Activated T-cell treated with anti-CD3 and anti-CD28 coated beads for 48 hours (primary cell): ENCODE measurements around the gene RASA3.
"Not testable (repeated sequence)": the region's sequence is repeated elsewhere in the genome, so short reads cannot be mapped to it uniquely, and the experiment has no call there.

Experiments
- DNase-seq: peaks from one replicate; pipeline ENCODE4 v3.0.0-alpha.2; 2020; ENCODE audit warnings: low read depth

The RASA3 gene

GRCh38 chr13:114142137-114142550 is 9.7 kb upstream of the RASA3 start:
- DNase-seq, result no peak

DNA sequence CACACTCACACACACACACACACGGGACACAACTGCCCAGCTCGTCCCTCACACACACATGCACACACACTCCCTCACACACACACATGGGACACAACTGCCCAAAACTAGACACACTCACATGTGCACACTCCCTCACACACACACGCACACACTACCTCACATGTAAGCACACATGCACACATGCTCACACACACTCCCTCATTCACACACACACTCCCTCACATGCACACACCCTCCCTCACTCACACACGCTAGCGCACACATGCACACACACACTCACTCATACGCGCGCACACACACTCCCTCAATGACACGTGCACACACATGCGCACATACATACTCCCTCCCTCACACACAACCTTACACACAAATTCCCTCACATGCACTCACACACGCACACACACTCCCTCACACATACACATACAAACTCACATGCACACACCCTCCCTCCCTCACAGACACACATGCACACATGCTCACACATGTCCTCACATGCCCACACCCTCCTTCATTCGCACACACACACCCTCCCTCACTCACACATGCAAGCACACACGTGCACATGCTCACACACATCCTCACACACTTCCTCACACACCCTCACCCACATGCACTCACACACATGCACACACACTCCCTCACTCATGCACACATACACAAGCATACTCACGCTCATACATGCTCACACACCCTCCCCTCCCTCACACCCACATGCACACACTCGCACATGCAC is 9.0 kb upstream of the RASA3 start:
- DNase-seq, result no peak

- DNase-seq, result no peak
These were observed 8.5 kb upstream of the RASA3 start for GRCh38 chr13:114140906-114141250.

DNA sequence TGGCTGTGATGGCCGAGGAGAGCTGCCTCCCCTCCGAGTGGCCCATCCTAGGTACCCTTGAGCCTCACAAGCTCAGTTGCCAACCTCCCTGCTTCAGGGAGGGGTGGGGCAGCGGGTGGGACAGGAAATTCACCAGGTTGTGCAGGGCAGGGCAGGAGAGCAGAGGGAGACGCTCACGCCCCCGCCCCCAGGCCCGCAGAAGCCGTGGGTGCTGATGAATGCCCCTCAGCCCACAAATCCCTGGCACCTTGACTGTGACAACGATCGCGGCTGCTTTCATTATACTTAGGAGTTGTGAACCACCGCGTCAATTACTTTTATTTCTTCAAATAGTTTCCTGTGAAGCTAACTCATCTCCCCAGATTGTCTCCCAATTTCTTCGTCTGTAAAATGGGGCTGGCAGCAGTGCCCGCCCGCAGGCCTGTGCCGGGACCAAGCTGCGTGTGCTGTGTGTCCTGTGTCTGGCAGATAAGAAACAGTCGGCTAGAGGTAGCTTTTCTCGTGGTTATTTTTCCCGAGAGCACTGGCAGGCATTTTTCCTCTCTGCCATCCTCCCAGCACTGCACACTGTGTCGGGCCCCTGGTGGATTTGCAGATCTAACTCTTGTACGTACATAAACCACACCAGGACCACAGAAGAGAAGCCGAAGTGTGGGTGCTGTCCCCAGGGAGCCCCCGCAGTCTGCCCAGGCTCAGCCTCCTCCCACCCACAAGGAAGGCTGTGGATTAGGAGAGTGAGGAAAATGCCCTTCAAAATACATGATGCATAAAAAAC is 7.9 kb upstream of the RASA3 start:
- DNase-seq, result no peak

- no peak for DNase-seq
These were observed 4.2 kb upstream of the RASA3 start for GRCh38 chr13:114136576-114136975.

GRCh38 chr13:114135731-114136171 is 3.3 kb upstream of the RASA3 start:
- no peak for DNase-seq

DNA sequence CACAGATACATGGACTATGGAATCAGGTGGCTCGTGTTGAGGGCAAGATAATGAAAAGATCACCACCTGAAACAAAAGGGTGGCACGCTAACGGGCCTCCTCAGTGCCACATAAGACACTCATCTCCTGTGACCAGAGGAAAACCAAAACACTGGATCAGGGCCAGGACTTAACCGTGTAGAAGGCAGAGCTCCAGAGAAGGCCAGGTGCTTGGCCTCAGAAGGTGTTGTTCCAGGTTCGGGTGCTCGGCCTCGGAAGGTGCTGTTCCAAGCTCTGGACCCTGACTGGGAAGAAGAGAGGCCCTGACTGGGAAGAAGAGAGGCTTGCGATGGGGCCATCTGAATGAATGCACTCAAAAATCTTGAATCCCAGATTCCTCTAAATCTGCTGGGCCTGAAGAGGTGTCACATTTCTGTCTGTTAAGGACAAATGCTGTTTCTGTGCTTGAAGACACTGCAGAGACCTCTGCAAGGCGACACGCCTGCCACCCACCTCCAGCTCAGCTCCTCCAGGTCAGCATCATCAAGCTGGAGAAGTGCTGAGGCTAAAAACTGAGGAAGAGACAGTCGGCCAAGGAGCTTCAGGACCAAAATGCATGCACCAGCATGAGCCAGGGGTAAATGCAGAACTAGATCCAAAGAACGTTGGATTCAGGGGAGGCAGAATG is 2.7 kb upstream of the RASA3 start:
- no peak for DNase-seq

DNA sequence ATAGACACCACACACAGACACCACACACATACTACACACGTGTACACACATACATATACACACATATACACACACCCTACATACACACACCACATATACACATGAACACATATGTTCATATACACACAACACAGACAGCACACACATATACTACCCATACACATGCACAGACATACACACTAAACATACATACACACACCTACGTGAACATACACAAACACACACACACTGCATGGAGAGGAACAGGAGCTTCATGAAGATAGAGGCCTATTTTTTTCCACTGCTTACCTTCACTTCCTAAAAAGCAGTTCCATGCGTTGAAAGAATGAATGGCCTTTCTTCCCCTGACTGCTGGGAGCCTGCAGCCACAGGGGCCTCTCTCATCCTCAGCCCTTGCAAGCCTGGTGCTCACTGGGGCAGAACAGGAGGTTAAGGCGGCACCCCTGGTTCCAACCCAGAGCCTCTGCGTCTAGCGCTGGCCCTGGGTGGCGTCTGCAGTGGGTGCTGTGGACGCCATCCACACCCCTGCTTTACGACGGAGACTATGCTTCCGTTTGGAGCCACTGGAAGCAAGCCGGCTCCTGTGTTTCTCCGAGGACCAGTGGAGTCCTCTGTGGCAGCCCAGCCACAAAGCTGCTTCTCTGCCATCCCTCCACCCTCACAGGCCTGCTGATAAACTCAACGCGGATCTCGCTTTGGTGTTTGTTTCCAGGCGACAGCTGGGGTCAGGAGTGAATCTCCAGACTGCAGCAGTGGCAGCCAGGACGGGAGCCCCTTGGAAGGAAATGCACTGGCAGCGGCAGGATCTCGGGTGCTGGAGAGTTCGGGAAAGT is 1.9 kb upstream of the RASA3 start:
- DNase-seq, result no peak

- DNase-seq, result not testable (repeated sequence)
These were observed 1.1 kb upstream of the RASA3 start for GRCh38 chr13:114133552-114133951.

DNA sequence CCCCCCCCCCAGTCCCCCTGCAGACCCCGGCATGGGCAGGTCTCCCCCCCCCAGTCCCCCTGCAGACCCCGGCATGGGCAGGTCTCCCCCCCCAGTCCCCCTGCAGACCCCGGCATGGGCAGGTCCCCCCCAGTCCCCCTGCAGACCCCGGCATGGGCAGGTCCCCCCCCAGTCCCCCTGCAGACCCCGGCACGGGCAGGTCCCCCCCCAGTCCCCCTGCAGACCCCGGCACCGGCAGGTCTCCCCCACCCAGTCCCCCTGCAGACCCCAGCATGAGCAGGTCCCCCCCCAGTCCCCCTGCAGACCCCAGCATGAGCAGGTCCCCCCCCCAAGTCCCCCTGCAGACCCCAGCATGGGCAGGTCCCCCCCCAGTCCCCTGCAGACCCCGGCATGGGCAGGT is 703 bp upstream of the RASA3 start:
- not testable (repeated sequence) for DNase-seq

GRCh38 chr13:114131583-114132418 is 622 bp downstream of the RASA3 start:
- no peak for DNase-seq

- DNase-seq, result no peak
These were observed 1.4 kb downstream of the RASA3 start for GRCh38 chr13:114130837-114131582.

- DNase-seq, result no peak
These were observed 2.1 kb downstream of the RASA3 start for GRCh38 chr13:114130131-114130836.

DNA sequence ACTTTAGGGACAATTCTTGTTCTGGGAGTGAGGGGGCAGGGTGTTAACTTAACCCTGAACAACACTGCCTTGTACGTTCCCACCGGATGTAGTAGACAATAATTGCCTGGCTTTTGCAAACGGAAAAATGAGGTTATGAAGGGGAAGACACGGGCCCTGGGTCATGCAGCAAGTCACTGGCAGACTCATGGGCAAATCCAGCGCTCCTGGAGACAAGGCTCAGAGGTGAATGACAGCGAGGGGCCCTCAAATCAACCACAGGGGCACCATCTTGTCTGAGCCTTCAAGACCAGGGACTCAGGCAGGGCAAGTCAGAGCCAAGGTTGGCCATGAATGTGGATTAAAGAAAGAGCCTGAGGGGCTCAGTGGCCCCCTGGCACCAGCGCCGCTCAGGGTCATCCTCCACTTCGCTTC is 2.8 kb downstream of the RASA3 start:
- DNase-seq, result no peak

DNA sequence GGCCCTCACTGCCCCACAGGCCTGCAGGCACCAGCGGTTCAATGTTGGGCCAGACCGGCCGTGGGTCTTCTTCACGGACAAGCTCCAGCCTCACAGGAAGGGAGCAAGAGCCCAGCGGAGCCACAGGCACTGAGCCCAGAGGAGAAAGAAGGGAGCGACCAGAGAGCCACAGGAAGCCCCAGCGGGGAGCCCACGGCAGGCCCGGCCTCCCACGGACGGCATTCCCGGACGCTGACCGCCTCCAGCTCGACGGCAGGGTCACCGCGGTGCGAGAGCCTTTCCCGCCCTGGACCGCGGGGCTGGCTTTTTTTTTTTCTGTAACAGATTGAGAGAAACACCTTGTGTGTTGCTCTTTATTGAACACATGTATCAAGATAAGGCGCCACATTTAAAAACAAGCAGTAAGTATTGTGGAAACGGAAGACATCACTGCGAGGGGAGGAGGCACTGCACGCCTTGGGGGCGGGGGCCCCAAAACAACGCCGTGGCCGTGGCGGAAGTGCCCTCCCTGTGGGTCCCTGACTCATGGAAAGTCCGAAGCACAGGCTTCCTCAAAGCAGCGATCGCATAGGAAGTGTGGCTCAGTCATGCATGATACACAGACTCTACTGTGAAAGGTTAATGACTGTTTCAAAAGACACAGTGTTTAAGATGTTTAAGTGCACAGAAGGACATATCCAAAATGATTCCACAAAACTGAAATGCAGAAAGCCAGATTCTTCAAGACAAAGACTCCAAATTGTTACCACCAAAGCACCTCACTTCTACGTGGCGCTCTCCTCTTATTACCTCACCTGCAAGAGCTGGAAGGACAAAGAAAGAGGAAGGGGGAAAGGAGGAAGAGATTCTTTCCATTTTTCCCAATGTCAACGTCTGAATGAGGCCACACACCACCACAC is 3.5 kb downstream of the RASA3 start:
- peak; percentile 86 for DNase-seq

GRCh38 chr13:114128348-114128623 is 4.1 kb downstream of the RASA3 start:
- no peak for DNase-seq

- no peak for DNase-seq
These were observed 4.7 kb downstream of the RASA3 start for GRCh38 chr13:114127473-114128347.
